Bronchial epithelial cell (primary cell): ENCODE data around the gene RPUSD3. TPM values are rescaled to one million over a fixed set of nuclear protein-coding genes. Genes with fewer than 3 reads are reported as not detected.
A peak's percentile ranks its signal among the peaks of the same experiment; 100 is the strongest.

ENCODE experiments used
- DNase-seq: peaks from one replicate; pipeline ENCODE4 v3.0.0-alpha.2; 2010; ENCODE audit warnings: low read depth
- FAIRE-seq: peaks from 2 replicates; lab custom pipeline; 2011; peaks lifted over from hg19 to GRCh38; lab: Jason Lieb, UNC
- H3K27me3 ChIP-seq: 2 replicates; pipeline ENCODE4 v1.5.1; 2011; ENCODE audit warnings: low read length; ENCODE audit not compliant: control insufficient read depth, insufficient read depth
- H3K36me3 ChIP-seq: 2 replicates; pipeline ENCODE4 v1.5.1; 2011; ENCODE audit warnings: low read length; ENCODE audit not compliant: control insufficient read depth, insufficient read depth
- H3K4me3 ChIP-seq: 2 replicates; pipeline ENCODE4 v1.5.1; 2011; ENCODE audit warnings: mild to moderate bottlenecking, low read depth, low read length, control low read depth
- total RNA-seq: library from RNA; depleted of rRNA; stranded (reverse); fragments of >200 nt; gene quantifications from 2 replicates; pipeline ENCODE4 v1.2.1, GENCODE V29; 2014
- TF ChIP-seq, protein P1 (sequence below): IDR thresholded peaks from 2 replicates; pipeline ENCODE4 v1.5.1; 2011; ENCODE audit warnings: mild to moderate bottlenecking, moderate library complexity, low read length, control low read depth, inconsistent platforms; ENCODE audit not compliant: insufficient read depth, severe bottlenecking

Gene RPUSD3
- total RNA-seq, 1 donor from 2014 or later: 34.5 TPM

DNA sequence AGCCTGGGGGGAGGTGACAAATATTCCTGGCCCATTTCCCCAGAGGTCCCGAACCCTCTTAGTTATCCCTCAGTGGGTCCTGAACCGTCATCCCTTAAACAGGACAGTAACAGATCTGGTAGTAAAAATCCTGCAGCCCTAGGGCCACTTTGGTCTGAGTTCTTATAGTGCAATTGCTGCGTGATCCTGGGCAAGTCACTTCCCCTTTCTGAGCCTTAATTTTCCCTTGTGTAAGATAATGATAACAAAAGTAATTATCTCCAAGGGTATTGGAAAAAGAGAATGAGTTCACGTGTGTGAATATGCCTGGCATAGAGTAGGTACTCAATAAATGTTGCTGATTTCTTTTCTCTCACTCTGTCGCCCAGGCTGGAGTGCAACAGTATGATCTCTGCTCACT lies 43.7 kb upstream of the RPUSD3 start:
- TF ChIP-seq, protein P1, sequence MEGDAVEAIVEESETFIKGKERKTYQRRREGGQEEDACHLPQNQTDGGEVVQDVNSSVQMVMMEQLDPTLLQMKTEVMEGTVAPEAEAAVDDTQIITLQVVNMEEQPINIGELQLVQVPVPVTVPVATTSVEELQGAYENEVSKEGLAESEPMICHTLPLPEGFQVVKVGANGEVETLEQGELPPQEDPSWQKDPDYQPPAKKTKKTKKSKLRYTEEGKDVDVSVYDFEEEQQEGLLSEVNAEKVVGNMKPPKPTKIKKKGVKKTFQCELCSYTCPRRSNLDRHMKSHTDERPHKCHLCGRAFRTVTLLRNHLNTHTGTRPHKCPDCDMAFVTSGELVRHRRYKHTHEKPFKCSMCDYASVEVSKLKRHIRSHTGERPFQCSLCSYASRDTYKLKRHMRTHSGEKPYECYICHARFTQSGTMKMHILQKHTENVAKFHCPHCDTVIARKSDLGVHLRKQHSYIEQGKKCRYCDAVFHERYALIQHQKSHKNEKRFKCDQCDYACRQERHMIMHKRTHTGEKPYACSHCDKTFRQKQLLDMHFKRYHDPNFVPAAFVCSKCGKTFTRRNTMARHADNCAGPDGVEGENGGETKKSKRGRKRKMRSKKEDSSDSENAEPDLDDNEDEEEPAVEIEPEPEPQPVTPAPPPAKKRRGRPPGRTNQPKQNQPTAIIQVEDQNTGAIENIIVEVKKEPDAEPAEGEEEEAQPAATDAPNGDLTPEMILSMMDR: no peak

DNA sequence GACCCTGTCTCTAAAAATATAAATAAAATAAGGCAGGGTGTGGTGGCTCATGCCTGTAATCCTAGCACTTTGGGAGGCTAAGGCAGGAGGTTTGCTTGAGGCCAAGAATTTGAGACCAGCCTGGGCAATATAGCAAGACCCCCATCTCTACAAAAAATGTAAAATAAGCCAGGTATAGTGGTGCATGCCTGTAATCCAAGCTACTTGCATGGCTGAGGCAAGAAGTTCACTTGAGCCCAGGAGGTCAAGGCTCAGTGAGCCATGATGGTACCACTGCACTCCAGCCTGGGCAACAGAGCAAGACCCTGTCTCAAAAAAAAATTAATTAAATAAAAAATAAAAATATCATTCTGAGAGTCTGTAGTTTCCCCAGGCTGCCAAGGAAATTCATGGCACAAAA lies 42.5 kb upstream of the RPUSD3 start:
- FAIRE-seq (no peak), DNase-seq (no peak)
- H3K4me3 ChIP-seq: no peak overlapping the region
- no peaks in the 10 kb centered on the region for H3K36me3 ChIP-seq
- no peaks in the 10 kb centered on the region for H3K27me3 ChIP-seq
- TF ChIP-seq, protein P1: no peak

More for the DNA sequence above, 43.7 kb upstream of the RPUSD3 start:
- H3K27me3 ChIP-seq: no peaks in the 10 kb centered on the region
- no peak overlapping the region for H3K4me3 ChIP-seq
- DNase-seq: no peak
- FAIRE-seq: no peak
- H3K36me3 ChIP-seq: no peaks in the 10 kb centered on the region

DNA sequence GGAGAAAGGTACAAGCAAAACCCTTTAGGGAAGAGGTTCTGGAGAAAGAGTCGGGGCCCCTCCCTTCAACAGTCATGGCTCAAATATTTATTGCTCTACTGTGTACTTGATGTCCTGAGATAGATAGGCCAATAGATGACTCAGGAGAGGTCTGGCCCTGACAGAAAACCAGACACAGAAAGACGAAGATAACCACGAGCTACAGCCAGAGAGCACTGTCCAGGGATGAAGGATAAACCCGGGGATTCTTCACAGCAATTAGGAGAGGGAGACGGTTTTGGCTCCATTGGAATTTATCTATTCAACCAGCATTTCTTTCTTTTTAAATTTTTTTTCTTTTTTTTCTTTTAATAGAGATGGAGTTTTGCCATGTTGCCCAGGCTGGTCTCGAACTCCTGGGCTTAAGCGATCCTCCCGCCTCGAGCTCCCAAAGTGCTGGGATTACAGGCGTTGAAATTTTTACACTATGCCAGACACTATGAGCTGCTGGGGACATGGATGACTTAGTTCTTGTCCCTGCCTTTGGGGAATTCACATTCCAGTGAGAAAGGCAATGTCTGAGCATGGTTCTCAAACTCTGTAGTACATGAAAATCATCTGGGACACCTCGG lies 40.9 kb upstream of the RPUSD3 start:
- Histone ChIP-seq H3K36me3 (no peaks in the 10 kb centered on the region), H3K27me3 (no peaks in the 10 kb centered on the region), H3K4me3 (no peak overlapping the region)
- TF ChIP-seq, protein P1: no peak
- no peak for FAIRE-seq
- peak; percentile 90 for DNase-seq

DNA sequence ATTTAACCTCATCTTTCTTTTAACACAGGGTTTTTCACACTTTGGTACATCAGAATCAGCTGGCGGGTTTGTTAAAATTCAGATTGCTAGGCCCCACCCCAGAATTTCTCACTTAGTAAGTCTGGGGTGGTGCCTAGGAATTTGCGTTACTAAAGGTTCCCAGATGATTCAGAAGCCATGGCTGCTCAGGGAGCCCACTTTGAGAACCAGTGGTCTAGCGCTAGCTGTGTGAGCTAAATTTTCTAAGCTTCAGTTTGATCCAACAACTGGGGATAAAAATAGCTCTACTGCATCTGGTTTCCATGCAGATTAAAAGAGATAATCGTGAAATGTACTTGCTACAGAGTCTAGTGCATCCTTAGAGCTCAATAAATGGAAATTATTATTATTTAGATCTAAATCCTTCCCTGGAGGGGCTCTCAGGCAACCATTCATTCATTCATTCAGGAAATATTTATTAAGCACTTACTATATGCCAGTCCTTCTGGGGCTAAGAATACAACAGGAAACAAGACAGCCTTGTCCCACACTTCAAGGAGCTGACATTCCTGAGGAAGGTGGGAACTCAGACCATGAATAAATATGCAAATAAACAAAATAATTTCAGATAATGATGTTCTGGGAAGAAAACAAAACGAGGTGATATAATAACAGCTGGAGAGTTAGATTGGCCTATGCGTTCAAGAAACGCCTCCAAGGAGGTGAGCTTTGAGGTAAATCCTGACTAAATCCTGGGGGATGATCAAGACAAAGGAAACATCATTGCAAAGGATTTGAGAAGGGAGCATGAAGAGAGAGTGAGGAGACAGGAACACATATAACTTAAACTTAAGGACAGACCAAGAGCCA lies 40.1 kb upstream of the RPUSD3 start:
- no peaks in the 10 kb centered on the region for H3K27me3 ChIP-seq
- DNase-seq: no peak
- FAIRE-seq: no peak
- no peaks in the 10 kb centered on the region for H3K36me3 ChIP-seq
- TF ChIP-seq, protein P1: no peak
- H3K4me3 ChIP-seq: no peak overlapping the region

DNA sequence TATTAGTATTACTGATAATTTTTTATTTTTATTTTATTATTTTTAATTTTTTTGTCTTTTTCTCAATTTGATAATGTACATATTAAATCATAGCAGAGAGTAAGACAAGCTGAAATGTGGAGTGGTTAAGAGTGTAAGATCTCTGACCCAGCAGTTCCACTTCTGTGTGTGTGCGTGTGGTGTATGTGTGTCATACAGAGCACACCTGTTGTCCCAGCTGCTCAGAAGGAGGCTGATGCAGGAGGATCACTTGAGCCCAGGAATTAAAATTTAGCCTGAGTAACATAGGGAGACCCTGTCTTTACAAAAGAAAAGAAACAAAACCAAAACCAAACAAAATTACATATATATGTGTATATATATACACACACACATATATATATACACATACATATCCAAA lies 37.6 kb upstream of the RPUSD3 start:
- no peaks in the 10 kb centered on the region for H3K36me3 ChIP-seq
- H3K4me3 ChIP-seq: no peak overlapping the region
- FAIRE-seq (no peak), DNase-seq (no peak)
- H3K27me3 ChIP-seq: no peaks in the 10 kb centered on the region
- TF ChIP-seq, protein P1: no peak
